NAMALWA (cell line): ENCODE results near the gene ST8SIA2.

ENCODE experiments used
- DNase-seq: peaks from one replicate; pipeline ENCODE4 v3.0.0-alpha.2; 2015; ENCODE audit warnings: low spot score

The ST8SIA2 gene, protein sequence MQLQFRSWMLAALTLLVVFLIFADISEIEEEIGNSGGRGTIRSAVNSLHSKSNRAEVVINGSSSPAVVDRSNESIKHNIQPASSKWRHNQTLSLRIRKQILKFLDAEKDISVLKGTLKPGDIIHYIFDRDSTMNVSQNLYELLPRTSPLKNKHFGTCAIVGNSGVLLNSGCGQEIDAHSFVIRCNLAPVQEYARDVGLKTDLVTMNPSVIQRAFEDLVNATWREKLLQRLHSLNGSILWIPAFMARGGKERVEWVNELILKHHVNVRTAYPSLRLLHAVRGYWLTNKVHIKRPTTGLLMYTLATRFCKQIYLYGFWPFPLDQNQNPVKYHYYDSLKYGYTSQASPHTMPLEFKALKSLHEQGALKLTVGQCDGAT

GRCh38 chr15:92393071-92393979 is at the start of gene ST8SIA2:
TSS of gene ST8SIA2 (plus strand) at chr15:92393881. CDS start at chr15:92394065, 184 bp downstream.
- no peak for DNase-seq

GRCh38 chr15:92343924-92344643 is 49.6 kb upstream of the ST8SIA2 start:
- DNase-seq: no peak

- no peak for DNase-seq
Measured at GRCh38 chr15:92346063-92346462, 47.6 kb upstream of the ST8SIA2 start.

- no peak for DNase-seq
Measured at GRCh38 chr15:92355307-92355706, 38.4 kb upstream of the ST8SIA2 start.

GRCh38 chr15:92361321-92362000 is 32.2 kb upstream of the ST8SIA2 start:
- DNase-seq: no peak

DNA sequence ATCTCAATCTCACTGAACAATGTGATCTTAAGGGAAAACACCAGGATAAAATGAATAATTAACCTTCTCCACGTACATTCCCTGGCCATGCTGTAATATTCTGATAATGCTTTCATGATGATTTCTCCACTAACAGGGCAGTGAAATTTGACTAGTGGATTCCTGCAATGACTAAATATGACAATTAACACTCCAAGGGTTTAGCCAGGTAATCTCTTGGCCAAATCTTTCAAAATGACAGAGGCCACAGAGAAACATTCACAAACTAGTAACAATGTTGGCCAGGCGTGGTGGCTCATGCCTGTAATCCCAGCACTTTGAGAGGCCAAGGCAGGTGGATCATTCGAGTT is 31.7 kb upstream of the ST8SIA2 start:
- DNase-seq: no peak

GRCh38 chr15:92365084-92365483 is 28.6 kb upstream of the ST8SIA2 start:
- no peak for DNase-seq

- no peak for DNase-seq
Measured at GRCh38 chr15:92365906-92366305, 27.8 kb upstream of the ST8SIA2 start.

- DNase-seq: no peak
Measured at GRCh38 chr15:92366381-92366780, 27.3 kb upstream of the ST8SIA2 start.

DNA sequence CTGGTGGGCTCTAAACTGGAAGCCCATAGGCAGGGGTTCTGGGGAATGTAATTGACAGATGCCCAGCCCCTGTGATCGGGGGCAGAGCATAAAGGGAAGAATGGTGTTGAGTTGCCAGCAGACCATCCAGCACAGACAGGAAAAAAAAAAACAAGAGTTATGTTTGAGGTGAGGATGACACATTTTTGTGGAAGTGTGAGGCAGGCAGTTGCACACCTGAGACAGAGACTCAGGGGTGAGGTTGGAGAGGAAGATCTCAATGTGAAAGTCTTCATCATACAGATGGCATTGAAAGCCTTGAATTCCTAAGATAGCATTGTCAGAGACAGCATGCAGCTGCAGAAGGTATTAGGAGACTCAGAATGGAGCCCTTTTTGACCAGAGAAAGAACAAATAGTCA is 18.6 kb upstream of the ST8SIA2 start:
- DNase-seq: no peak

GRCh38 chr15:92376109-92376508 is 17.6 kb upstream of the ST8SIA2 start:
- DNase-seq: no peak

- DNase-seq: no peak
Measured at GRCh38 chr15:92377083-92377789, 16.4 kb upstream of the ST8SIA2 start.

DNA sequence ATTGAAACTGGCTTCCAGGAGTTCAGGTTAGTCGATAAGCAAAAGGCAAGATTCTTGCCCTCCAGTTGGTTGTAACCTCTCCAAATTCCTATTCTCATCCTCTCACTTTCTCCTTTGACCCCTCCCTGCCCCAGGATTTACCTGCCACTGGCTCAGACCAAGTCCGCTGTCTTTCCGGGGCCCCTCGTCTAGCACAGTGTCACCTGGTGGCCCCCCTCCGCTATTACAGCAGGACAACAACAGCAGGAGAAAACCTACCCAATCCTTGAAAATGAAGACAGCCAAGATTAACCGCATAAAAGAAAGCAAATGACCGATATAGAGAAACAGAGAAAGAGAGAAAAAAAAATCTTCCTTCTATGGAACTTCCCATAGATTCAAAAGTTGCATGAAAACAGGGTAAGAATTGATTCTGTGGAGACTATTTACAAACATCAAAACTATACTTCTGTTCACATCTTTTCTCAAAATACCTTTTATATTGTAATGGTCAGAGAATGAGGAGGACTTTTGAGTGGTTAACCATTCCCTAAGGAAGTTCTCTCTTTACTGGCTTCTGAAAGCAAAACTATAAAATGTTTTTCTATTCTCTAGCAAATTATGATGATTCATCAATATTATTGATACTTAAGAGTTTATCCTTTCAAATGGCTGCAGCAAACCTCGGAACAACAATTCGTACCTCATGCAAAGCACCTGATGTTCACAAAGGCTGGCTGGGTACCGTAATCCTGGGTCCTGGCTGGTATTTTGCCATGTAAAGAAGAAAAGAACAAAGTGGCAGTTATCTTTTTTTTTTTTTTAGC is 10.0 kb upstream of the ST8SIA2 start:
- DNase-seq: peak; percentile 10

- DNase-seq: no peak
Measured at GRCh38 chr15:92384381-92384780, 9.3 kb upstream of the ST8SIA2 start.

- no peak for DNase-seq
Measured at GRCh38 chr15:92385096-92385495, 8.6 kb upstream of the ST8SIA2 start.

- peak; percentile 62 for DNase-seq
Measured at GRCh38 chr15:92391640-92392039, 2.0 kb upstream of the ST8SIA2 start.

- no peak for DNase-seq
Measured at GRCh38 chr15:92392462-92392861, 1.2 kb upstream of the ST8SIA2 start.

DNA sequence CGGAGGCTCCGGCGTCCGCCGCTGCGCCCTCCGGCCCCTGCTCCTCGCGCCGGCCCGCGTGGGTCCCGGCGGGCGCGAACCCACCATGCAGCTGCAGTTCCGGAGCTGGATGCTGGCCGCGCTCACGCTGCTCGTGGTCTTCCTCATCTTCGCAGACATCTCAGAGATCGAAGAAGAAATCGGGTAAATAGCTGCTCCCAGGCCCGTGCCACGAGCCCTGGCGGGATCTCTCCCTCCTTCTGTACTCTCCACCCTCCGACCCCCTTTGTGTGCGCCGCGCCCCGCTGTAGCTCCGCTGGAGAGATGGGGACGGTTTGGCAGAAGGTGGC is 263 bp downstream of the ST8SIA2 start:
- no peak for DNase-seq

DNA sequence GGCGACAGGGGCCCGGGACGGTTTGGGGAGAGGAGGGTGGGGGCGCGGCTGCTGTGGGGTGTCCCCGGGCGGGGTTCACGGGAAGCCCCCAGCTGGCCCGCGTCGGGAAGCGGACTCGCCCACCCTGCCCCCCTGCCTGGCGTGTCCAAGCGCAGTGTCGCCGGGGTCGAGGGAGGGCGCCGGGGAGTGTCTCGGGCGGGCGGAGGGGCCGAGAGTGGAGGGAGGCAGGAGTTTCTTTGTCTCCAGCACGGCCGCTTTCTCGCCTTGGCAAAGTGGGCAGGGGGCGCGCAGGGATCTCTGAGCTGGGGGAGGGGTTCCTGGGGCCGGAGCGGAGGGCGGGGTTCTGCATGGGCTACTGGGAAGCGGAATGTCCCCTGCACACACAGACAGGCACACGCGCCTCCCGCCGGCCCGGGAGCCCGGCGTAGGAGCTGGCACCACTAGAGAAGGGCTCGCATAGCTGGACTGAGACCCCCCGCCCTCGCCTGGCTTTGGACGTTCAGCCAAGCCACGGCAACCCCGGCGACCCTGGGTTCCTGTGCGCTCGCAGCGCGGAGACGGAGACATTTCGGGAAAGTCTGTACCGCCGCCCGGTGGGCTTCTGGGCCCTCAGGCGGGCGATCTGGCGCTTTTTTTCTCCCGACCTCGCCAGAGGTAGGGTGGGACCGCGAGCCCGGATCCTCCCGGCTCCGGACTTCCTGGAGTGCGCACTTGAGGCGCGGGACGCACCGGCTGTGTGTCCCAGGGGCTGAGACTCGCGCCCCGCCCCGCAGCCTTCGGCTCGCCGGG is 822 bp downstream of the ST8SIA2 start:
- no peak for DNase-seq
